Stomach (tissue), 9 donors: ENCODE measurements around the gene ST6GALNAC3. TPM values are rescaled to one million over a fixed set of nuclear protein-coding genes. Genes with fewer than 3 reads are reported as not detected.

Experiments
- DNase-seq, 2 donors: peaks; one replicate each; pipeline versions ENCODE4 v3.0.0 to v3.0.0-alpha.2; 2013 to 2019
- H3K27ac ChIP-seq, 5 donors: fragments of 200-600 bp in 4 of 5; sonication (generic) in 4 of 5; one replicate each; pipeline ENCODE4 v1.5.1; 2013 to 2019; ENCODE audit warnings: mild to moderate bottlenecking in 1 of 5, moderate library complexity in 1 of 5
- H3K27me3 ChIP-seq, 3 donors: fragments of 200-600 bp; sonication (generic); one replicate each; pipeline ENCODE4 v1.5.1; 2017 to 2019; ENCODE audit warnings: mixed run types in 1 of 3
- H3K36me3 ChIP-seq, 4 donors: fragments of 200-600 bp; sonication (generic); 1 replicate in 3 of 4; 2 replicates in 1 of 4; pipeline ENCODE4 v1.5.1; 2016 to 2019
- H3K4me1 ChIP-seq, 4 donors: fragments of 200-600 bp; sonication (generic); one replicate each; pipeline ENCODE4 v1.5.1; 2016 to 2019
- H3K4me3 ChIP-seq, 4 donors: fragments of 200-600 bp; sonication (generic) in 3 of 4; one replicate each; pipeline ENCODE4 v1.5.1; 2016 to 2019; ENCODE audit warnings: mild to moderate bottlenecking in 1 of 4
- H3K9me3 ChIP-seq, 4 donors: fragments of 200-600 bp; sonication (generic); one replicate each; pipeline ENCODE4 v1.5.1; 2016 to 2019
- EP300 ChIP-seq: sonication (generic); formaldehyde crosslinking; IDR thresholded peaks from one replicate; pipeline ENCODE4 v1.6.1; 2017; ENCODE audit warnings: antibody characterized with exemption
- POLR2A ChIP-seq, 4 donors: fragments of 450-650 bp; IDR thresholded peaks; one replicate each; pipeline ENCODE4 v1.6.1; 2016; ENCODE audit warnings: antibody characterized with exemption in 4 of 4, control low read depth in 2 of 4, mild to moderate bottlenecking in 1 of 4, moderate library complexity in 1 of 4
- POLR2AphosphoS5 ChIP-seq, 3 donors: sonication (generic); formaldehyde crosslinking; IDR thresholded peaks; one replicate each; pipeline ENCODE4 v1.6.1; 2016; ENCODE audit warnings: antibody characterized with exemption in 3 of 3
- WGBS, 5 donors: extraction: QIAGEN DNeasy Blood & Tissue Kit in 3 of 5; methylation state at CpG; one replicate each; pipeline versions ENCODE4 v1.1.5 to v1.1.7; 2013 to 2018; 5-methylcytosine and 5-hydroxymethylcytosine counted together
- intact Hi-C: fragments of 100-400 bp; cut with DNase I; formaldehyde crosslinking; loops from one replicate; pipeline ENCODE4 v1.15.1; 2023; ENCODE audit warnings: low total_unique reads
- polyA plus RNA-seq, 3 donors: library from polyadenylated mRNA; stranded (reverse); fragments of 200-250 nt; gene quantifications; one replicate each; pipeline ENCODE4 v1.2.3, GENCODE V29; 2013
- total RNA-seq, 5 donors: library from RNA; depleted of rRNA; stranded (reverse); fragments of >200 nt; gene quantifications; one replicate each; pipeline versions ENCODE4 v1.1.0 to v1.2.3, GENCODE V29; 2014 to 2016
- TF ChIP-seq, protein P1 (sequence below), 7 experiments: fragments of 450-650 bp in 4 of 7; fragments of 200-600 bp in 3 of 7; sonication (generic) in 3 of 7; IDR thresholded peaks; one replicate each; pipeline ENCODE4 v1.5.1; 2016 to 2019; ENCODE audit warnings: antibody characterized with exemption in 7 of 7, control low read depth in 2 of 7, mild to moderate bottlenecking in 1 of 7
- donor health status: healthy with polysubstance abuse.
- donor health status: Bipolar disorder and iron deficiency.
- donor health status: healthy.

ST6GALNAC3 gene
- total and polyA plus RNA-seq, 8 donors, result under 0.01 to 21.7 (median 1.2) TPM; not detected in 1

DNA sequence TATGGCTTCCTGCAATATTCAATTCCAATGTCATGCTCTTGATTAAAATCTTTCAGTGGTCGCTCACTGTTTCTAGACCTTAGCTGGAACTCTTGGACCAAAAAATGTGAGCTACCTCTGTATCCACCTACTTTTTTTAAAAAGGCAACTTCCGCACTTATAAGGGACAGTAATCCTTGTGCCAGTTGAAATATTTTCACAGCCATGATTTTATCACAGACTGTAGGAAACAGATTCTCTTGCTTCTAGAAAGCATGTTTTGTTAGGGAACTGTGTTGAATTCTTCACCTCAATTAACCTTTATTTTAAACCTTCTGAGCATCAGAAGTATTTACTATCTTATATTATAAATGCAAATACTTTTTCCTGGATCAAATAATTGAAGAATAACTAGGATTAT lies 496.7 kb downstream of the ST6GALNAC3 start:
- no peak overlapping the region for H3K4me3 ChIP-seq
- TF ChIP-seq POLR2A (IDR thresholded peaks at IDR 0.05) (no peak), EP300 (no peak), POLR2AphosphoS5 (IDR thresholded peaks at IDR 0.05) (no peak)
- TF ChIP-seq, protein P1, sequence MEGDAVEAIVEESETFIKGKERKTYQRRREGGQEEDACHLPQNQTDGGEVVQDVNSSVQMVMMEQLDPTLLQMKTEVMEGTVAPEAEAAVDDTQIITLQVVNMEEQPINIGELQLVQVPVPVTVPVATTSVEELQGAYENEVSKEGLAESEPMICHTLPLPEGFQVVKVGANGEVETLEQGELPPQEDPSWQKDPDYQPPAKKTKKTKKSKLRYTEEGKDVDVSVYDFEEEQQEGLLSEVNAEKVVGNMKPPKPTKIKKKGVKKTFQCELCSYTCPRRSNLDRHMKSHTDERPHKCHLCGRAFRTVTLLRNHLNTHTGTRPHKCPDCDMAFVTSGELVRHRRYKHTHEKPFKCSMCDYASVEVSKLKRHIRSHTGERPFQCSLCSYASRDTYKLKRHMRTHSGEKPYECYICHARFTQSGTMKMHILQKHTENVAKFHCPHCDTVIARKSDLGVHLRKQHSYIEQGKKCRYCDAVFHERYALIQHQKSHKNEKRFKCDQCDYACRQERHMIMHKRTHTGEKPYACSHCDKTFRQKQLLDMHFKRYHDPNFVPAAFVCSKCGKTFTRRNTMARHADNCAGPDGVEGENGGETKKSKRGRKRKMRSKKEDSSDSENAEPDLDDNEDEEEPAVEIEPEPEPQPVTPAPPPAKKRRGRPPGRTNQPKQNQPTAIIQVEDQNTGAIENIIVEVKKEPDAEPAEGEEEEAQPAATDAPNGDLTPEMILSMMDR (IDR thresholded peaks at IDR 0.05), result no peak
- 88 to 97% (median 92%) methylated on average over 2 of the region's 2 CpGs for WGBS, 5 donors

DNA sequence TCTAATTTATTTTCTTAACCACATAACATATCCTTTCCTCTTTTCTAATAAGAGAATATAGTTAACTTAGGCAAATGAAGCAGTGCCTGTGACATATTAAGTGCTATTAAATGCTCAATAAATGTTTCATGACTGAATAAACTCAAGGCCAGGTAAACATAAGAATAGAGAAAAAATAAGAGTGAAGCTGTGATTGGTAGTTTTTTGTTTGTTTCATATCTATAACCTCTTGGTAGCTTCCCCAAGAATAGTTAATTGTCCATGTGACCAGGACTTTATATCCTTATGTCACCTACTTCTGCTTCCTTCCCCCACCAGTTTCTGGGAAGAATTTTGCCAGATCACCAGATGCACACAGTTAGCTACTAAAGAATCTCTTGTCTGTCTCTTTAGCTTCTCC lies 497.7 kb downstream of the ST6GALNAC3 start:
- H3K27ac ChIP-seq, result no peak overlapping the region
- H3K36me3 ChIP-seq, result no peaks in the 10 kb centered on the region
- no peaks in the 10 kb centered on the region for H3K4me1 ChIP-seq
- no peaks in the 10 kb centered on the region for H3K27me3 ChIP-seq
- no peaks in the 10 kb centered on the region for H3K9me3 ChIP-seq
- no peak for TF ChIP-seq POLR2A (IDR thresholded peaks at IDR 0.05)
- TF ChIP-seq, protein P1 (IDR thresholded peaks at IDR 0.05), result no peak
- no peak for TF ChIP-seq EP300
- TF ChIP-seq POLR2AphosphoS5 (IDR thresholded peaks at IDR 0.05), result no peak
- intact Hi-C loops, result no loop called here
- H3K4me3 ChIP-seq, result no peak overlapping the region
- no peak for DNase-seq

More for the DNA sequence above, 496.7 kb downstream of the ST6GALNAC3 start:
- DNase-seq, result no peak
- intact Hi-C loops, result no loop called here
- Histone ChIP-seq H3K36me3 (no peaks in the 10 kb centered on the region), H3K27me3 (no peaks in the 10 kb centered on the region), H3K9me3 (no peaks in the 10 kb centered on the region), H3K27ac (no peak overlapping the region), H3K4me1 (no peaks in the 10 kb centered on the region)

DNA sequence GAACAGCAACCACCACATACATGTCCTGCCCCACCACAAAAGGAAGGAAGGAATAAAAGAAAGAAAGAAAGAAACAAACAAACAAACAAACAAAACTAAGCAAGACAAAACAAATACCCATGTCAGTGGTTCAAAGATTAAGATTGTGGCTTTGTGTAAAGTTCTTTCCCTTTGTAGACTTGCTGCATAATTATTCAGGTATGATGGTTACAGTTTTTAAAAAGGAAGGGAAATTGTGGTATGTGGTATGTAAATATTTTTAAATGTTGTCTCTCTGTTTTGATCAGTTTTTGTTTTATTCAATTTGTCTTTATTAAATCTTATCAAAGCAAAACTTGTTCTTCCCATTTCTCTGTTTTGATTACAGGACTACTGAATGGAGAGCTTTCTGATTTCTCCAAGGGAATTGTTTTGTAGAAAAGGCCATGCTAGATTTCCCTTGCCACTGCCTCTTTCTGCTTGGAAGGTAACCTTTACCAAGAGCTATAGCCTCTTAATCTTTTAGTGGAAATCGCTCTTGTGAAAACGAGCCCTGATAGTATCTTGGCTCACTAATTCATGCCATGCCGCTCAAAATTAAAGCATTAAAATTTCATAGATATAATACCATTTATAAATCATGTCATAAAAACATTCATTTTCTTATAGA lies 502.5 kb downstream of the ST6GALNAC3 start:
- Histone ChIP-seq H3K27ac (no peak overlapping the region), H3K36me3 (no peaks in the 10 kb centered on the region), H3K4me1 (no peaks in the 10 kb centered on the region), H3K9me3 (no peaks in the 10 kb centered on the region), H3K4me3 (no peak overlapping the region), H3K27me3 (no peaks in the 10 kb centered on the region)
- intact Hi-C loops, result no loop called here
- TF ChIP-seq POLR2A (IDR thresholded peaks at IDR 0.05), result no peak
- TF ChIP-seq, protein P1 (IDR thresholded peaks at IDR 0.05), result no peak
- no peak for TF ChIP-seq EP300
- no peak for TF ChIP-seq POLR2AphosphoS5 (IDR thresholded peaks at IDR 0.05)
- no peak for DNase-seq
- 77 to 87% (median 82%) methylated on average over 3 of the region's 3 CpGs for whole genome bisulfite sequencing, 5 donors

DNA sequence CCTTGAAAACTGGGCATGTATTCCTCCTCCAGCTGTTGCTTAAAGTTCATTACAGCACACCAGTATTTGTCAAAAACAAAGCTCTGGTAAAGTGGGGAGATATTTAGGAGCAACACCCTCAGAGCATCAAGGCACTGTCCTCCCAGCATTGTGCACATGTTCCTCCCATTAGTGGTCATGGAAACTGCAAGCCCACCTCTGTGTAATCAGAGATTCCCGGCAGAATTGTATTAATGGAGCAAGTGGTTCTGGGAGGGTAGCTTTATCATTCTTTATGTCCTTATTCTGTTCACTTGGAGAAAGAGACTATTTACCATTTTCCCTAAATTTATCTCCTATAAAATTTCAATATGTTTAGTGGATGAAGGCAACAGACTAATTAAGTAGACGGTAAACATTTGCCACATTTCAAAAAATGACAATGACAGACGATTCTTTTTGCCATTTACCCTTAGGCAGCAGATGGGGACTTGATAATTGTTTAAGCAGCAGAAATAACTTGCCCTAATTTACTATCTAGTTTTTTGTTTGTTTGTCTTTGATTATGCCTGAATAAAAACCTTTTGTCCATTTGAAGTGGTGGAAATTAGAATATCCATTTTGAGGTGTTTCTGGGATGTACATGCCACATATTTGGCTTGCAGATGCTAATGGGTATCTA lies 503.1 kb downstream of the ST6GALNAC3 start:
- WGBS, 5 donors, result 68 to 79% (median 72%) methylated on average over 3 of the region's 3 CpGs
- Histone ChIP-seq H3K36me3 (no peaks in the 10 kb centered on the region), H3K4me1 (no peaks in the 10 kb centered on the region), H3K27me3 (no peaks in the 10 kb centered on the region), H3K27ac (no peak overlapping the region), H3K9me3 (no peaks in the 10 kb centered on the region), H3K4me3 (no peak overlapping the region)
- DNase-seq, result peak in 1 of 2 donors; percentile 19
- intact Hi-C loops, result no loop called here
- TF ChIP-seq POLR2AphosphoS5 (IDR thresholded peaks at IDR 0.05) (no peak), EP300 (no peak), POLR2A (IDR thresholded peaks at IDR 0.05) (no peak)
- TF ChIP-seq, protein P1 (IDR thresholded peaks at IDR 0.05), result no peak
